GM21825 (cell line): ENCODE measurements around the gene FBRSL1.

ENCODE experiments used
- ATAC-seq: cut with Tn5 transposase; IDR thresholded peaks from one replicate; pipeline ENCODE4 v1.9.1; 2021; ENCODE audit warnings: mild to moderate bottlenecking, moderate library complexity; ENCODE audit not compliant: unreplicated experiment

The FBRSL1 gene

DNA sequence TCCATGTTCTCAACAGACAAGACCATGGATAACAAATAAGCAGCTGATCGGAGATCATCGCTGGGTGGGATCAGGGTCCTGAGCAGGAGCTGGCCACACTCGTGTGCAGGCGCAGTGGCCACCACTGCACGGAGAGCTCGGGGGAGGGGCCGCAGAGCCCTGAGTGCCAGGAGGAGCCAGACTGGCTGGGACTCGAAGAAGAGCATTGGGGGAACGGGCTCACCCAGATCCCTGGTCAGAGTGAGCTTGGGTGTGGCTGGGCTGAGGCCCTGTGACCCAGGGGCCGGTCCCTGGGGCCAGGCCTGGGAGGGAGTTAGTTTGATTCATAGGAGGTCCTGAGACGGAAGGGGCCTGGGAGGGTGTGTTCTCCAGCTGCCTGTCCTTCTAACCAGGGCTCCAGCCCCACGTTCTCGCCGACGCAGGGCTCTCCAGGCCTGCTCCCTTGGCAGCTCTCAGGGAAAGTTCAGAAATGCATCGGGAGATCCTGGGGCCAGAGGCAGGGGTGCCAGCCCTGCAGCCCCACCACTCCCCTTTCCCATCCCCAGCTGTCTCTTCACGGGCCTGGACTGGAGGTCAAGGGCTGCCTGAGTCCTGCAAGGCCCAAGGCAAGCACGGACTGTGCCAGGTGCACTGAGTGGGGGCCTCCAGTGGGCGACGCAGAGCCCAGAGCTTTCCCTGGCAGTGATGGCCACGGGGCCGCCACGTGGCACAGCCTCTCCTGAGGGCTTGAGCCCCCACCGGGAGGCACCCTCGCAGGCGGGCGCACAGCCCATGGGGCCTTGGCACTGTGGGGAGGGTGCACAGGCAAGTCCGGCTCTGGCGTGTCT, 48.1 kb downstream of the FBRSL1 start:
- ATAC-seq, result no peak

DNA sequence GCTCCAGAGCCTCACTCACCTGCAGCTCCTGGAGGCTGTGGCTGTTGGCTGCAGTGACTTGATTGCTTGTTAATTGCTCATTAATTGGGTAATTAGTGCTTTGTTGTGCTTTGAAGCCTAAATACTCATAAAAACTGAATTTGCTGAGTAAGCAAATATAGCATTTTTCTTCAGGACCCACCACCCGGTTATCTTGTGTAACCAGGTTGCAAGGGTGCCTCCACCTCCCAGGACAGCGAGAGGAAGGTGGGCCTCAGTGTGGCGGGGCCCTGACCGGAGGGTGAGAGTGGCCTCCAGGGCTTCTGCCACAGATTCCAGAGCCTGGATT, 48.7 kb downstream of the FBRSL1 start:
- ATAC-seq, result no peak

GRCh38 chr12:132539016-132539773, 49.2 kb downstream of the FBRSL1 start:
- ATAC-seq, result no peak

DNA sequence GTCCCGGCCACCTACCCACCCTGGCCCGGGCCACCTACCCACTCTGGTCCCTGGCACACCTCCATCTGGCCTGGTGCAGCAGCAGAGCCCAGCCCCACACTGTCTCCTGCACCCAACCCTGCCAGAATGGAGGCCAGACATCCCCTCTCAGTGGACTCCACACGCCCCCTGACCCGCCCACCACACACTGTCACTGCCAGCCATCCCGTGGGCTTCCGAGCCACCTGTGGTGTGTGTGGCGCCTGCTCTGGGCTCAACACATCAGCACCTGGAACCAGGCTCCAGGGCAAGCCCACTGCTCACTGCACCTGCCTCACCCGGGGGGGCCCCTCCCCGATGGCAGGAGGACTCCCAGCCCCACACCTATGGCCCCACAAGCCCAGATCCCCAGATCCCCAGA, 50.5 kb downstream of the FBRSL1 start:
- ATAC-seq, result no peak

DNA sequence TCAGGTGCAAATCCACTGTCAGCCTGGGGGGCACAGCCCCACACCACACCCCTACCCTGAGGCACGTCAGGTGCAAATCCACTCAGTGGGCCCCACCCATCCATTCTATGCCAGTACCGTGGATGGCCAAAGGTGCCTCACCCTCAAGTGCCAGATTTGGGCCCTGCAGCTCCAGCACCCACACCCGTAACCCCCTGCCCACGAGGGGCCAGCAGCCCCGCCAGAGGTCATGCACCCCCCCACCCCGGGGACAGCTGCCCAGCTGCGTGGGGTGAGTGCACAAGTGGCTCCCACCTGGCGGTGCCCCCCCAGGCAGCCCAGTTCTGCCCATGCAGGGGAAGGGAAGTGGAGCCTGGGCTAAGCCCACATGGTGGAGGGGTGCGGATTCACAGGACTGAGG, 51.2 kb downstream of the FBRSL1 start:
- ATAC-seq, result no peak

DNA sequence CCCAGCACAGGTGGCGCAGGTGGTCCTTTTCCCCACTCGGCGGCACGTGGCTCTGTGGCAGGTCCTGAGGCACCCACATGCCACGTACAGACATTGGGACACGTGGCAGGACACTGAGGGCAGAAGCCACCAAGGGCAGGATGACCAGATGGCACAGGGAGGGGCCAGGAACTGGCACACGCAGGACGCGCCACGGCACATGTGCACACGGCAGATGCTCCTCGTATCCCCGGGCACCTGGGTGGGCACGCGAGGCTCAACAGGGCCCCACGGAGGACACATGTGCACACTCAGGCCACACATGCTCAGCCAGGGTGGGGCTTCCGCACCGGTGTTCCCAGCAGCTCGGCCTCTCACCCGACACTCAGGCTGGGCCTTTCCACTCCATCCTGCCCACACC, 52.0 kb downstream of the FBRSL1 start:
- ATAC-seq, result no peak

DNA sequence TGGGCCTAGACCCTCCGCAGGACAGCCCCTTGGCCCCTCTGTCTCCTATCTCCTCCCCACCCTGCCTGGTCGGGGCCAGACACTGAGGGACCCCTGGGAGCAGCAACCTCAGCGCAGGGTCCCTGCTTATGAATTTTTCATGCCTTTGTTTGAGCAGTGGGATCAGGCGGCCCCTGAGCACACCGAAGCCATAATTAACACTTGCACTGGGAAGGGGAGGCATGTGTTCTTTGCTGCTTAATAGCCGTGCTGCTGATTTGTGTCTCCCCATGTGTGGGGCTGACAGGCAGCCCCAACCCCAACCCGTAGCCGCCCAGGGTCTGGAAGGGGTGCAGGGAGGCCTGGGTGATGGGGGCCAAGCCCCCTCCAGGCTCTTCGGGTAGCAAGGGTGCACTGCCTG, 52.7 kb downstream of the FBRSL1 start:
- ATAC-seq, result no peak

DNA sequence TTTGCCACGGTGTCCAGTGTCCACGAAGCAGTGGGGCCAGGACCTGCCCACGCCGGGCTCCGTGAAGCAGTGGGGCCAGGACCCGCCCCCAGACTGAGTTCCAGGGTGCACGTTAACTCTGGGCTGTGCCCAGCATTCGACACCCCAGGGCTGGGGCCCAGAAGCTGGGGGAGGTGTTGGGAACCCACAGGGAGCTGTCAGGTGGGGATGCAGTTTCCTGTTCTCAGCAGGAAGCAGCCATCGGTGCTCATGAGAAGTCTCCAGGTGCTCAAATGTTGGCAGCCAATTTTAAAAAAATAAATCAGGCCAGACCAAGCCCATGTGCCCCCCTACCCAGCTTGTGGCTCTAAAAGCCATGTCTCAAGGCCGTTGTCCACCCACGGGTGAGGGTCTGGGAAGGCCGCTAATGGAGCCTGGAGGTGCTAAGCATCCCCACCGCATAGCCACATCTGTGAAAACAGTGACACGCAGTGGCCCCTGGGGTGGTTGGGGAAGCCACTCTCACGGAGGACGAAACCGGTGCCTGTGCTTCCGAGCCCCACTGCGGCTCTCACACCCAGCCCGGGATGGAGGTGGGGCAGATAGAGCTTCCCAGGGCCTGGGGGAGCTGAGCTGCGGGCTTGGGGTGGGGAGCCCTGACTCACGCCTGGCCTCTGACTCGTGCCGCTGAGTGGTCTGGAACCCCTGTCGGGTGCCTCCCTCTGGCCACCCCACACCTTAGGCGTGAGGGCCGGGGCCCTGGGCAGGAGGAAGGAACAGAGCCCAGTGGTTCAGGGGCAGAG, 53.5 kb downstream of the FBRSL1 start:
- ATAC-seq, result no peak

DNA sequence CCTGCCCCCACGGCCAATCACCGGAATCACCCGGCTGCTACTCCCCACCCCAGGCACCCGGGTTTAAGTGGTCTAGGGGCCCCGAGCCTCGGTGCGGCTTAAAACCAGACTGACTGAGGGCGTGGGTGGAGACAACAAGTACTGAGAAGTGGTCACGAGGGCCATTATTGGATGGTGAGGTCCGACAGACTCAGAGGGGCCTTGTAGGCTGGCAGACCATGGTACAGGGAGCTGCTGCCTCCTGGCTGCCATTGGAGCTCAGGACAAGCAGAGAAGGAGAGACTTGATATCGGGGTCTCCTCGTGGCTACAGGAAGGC, 54.1 kb downstream of the FBRSL1 start:
- no peak for ATAC-seq

GRCh38 chr12:132544498-132544897, 54.5 kb downstream of the FBRSL1 start:
- no peak for ATAC-seq

- no peak for ATAC-seq
Measured at GRCh38 chr12:132545164-132545953, 55.4 kb downstream of the FBRSL1 start.

DNA sequence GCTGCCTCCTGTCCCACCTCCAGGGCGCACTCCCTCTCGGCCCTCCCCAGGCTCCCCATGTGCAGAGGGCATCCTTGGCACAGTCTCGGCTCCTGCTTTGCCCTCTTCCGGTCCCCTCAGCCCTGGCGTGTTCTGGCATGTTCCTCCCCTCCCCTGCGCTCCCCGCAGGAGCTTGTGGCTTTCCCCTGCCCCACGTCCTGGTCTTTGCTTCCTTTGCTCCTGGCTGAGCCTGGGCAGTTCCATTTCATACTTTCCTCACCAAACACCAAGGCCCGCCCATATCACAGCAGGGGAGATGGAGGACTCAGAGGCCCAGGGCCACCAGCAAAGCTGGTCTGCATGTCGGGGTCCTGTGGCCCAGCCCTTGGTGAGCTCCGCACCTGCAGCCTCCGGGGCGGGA, 56.0 kb downstream of the FBRSL1 start:
- ATAC-seq, result no peak

DNA sequence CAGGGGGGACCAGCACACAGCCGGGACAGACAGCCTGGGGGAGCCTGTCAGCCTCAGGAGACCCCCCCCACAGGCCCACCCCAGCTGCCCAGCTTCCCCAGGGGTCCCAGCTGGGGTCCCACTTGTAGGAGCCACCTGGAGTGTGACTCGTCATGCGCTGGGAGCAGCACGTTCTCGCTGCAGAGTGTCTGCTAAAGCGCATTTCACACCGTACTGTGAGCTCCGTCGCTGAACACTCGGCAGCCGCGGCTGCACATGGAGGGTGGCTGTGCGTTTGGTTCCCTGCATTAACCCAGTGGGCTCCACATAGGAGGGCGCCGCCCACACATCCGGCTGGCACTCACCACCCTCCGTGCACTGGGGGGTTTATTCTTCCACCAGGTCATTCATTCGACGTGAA, 56.7 kb downstream of the FBRSL1 start:
- no peak for ATAC-seq

DNA sequence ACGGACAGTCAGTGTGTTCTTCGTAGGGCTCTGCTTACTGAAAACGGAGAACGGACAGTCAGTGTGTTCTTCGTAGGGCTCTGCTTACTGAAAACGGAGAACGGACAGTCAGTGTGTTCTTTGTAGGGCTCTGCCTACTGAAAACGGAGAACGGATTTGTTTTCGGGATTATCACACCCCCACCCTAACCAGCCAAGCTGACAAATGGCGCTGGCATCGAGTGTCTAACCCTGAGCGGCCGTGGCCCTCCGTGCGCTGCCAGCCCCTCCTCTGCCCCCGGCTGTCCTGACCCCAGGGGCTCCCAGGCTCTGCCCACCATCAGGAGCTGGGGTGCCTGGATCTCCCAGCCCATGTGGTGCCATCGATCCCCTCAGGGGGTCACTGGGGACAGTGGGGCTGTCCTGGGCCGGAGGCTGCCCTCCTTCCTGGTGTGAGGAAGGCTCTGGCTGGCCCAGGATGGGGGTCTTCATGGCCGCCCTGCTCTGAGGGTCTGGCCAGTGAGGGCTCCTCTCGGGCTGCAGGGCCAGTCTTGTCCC, 57.3 kb downstream of the FBRSL1 start:
- no peak for ATAC-seq

DNA sequence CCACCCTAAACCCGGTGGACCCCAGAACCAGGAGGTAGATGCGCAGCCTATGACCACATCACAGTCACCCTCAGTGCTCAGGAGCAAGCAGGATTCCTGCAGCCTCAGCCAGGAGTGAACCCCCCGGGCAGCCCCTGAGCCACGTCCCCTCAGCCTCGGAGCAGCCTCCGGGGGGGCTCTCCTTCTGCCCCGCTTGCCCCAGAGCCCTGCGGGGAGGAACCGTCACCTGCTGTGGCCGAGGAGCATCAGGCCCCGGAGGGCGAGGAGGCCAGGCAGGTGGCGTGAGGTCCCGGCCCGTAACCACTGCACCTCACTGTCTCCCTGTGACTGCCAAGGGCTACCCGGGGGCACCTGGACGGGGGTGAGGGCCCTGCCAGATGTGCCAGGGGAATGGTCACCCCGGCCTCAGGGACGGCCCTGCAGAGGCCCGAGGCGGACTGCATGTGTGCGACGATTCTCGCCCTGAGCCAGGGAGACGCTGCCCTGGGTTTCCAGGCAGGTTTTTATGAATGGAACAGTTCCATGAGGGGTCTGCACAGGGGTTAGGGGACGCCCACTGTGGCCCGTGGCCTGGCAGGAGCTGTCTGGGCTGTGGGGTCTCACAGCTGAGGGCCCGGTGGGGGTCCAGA, 58.6 kb downstream of the FBRSL1 start:
- no peak for ATAC-seq

DNA sequence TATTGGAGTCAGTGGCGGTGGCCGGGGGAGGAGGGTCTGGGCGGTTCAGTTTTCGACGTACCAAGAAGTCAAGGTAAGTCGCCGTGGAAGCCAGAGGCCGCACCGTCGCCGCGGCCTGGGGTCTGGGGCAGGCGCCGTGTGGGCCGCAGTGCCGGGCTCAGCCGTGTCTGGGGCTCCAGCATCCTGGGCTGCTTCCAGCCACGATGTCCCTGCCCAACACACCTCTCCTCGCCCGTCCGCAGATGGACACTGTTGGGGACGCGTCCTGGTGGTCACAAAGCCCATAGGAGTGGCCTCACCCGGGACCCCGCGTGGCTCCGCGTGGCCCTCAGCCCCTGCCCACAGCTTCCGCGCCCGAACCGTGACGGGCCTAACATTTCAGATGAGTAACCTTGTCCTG, 59.1 kb downstream of the FBRSL1 start:
- no peak for ATAC-seq

DNA sequence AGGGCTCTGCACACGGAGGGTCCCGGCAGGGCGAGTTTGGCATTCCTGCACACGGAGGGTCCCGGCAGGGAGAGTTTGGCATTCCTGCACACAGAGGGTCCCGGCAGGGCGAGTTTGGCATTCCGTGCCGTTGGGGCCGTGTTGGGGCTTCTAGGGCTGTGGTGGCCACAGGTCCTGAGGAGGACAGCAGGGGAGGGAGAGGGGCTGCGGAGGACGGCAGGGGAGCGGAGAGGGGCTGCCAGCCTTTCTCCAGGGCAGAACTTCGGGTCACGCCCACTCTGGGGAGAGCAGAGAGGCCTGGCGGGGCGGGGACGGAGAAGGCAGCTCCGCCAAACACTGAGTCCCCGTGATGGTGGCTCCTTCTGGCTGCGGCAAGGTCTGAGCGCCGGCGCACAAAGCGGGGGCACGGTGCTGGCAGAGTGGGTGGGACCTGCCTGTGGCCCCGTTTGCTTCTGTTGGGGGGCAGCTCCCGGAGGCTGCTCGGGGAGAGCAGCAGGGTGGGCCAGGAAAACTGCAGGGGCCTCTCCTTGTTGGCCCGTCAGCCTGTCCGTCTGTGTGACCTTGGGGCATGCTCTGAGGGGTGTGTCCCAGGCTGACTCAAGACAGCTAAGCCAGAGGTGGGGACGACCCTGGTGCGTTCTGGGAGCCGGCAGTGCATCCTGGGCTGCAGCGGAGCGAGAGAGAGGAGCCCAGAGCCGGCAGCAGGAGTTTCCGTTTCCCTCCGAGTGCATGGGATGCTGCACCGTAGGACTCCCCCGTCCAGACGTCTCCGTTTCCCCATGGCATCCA, 60.3 kb downstream of the FBRSL1 start:
- ATAC-seq, result no peak

GRCh38 chr12:132550830-132551640, 61.1 kb downstream of the FBRSL1 start:
- no peak for ATAC-seq

DNA sequence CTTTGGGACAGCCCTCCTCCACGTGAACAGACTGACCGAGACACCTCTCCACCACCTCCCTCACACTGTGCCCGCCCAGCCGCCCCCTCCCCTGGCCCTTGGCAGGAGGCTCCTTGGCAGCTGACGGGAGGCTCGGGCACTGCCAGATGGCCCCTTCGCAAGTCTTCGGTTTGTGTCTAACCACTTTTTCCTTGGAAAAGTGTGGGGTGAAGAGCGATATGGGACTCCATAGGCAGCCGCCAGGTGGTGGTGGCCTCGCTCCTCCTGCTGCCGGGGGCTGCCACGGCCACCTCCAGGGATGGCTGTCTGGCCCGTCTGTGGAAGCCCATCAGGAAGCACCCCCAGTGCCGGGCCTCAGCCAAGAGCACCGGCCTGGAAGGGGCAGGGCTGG, 61.7 kb downstream of the FBRSL1 start:
- no peak for ATAC-seq
